K562 (cell line): ENCODE measurements around the gene ANKS3. TPM values are rescaled to one million over a fixed set of nuclear protein-coding genes. Genes with fewer than 3 reads are reported as not detected.
A peak's percentile ranks its signal among the peaks of the same experiment; 100 is the strongest.

Experiments used
- ATAC-seq: fragments of 200-7000 bp; cut with Tn5 transposase; 3 replicates; pipeline ENCODE4 v1.9.1; 2020; ENCODE audit warnings: moderate library complexity
- BruUV-seq: library from RNA; stranded (reverse); fragments of 400-500 nt; replicated peaks from 2 replicates; lab custom pipeline; 2021; lab: Mats Ljungman, UMichigan
- CTCF ChIA-PET: fragments of 300-600 bp; formaldehyde crosslinking; extraction: SDS; loops from one replicate; lab custom pipeline; 2021; ENCODE audit warnings: low intra/inter-chr PET ratio; lab: Yijun Ruan, JAX
- POLR2A ChIA-PET: fragments of 300-600, 350-650 bp; sonication (Branson Sonifier 250); formaldehyde crosslinking; extraction: SDS; loops from one replicate; lab custom pipeline; 2021; ENCODE audit warnings: antibody characterized with exemption, inconsistent platforms; lab: Yijun Ruan, JAX
- DNase-seq, 4 experiments: peaks; one replicate each; pipeline versions ENCODE4 v3.0.0 to v3.0.0-alpha.2; 2011 to 2018; ENCODE audit warnings: low spot score in 3 of 4, mixed read lengths in 3 of 4; ENCODE audit errors: extremely low read depth in 1 of 4
- FAIRE-seq: peaks from 2 replicates; lab custom pipeline; 2011; peaks lifted over from hg19 to GRCh38; lab: Jason Lieb, UNC
- H2AFZ ChIP-seq: 2 replicates; pipeline ENCODE4 v1.6.0; 2011; ENCODE audit warnings: low read depth, low read length, control low read depth, inconsistent platforms
- H3K27ac ChIP-seq: fragments of 200-600 bp; 3 replicates; pipeline ENCODE4 v1.8.0; 2011; ENCODE audit warnings: low read depth, mild to moderate bottlenecking, control low read depth, inconsistent platforms, low read length, moderate library complexity, mixed read lengths; ENCODE audit errors: extremely low read depth
- H3K27me3 ChIP-seq, 2 experiments: fragments of 300-600 bp in 1 of 2; 2 replicates in 1 of 2; 3 replicates in 1 of 2; pipeline versions ENCODE4 v1.6.0 to v1.8.0; 2011; ENCODE audit warnings: inconsistent platforms in 2 of 2, low read length in 2 of 2, mild to moderate bottlenecking in 1 of 2, mixed read lengths in 1 of 2, moderate library complexity in 1 of 2; ENCODE audit not compliant: control insufficient read depth in 2 of 2, insufficient read depth in 2 of 2
- H3K36me3 ChIP-seq: fragments of 300-600 bp; 3 replicates; pipeline ENCODE4 v1.8.0; 2011; ENCODE audit warnings: mild to moderate bottlenecking, low read length, inconsistent platforms; ENCODE audit not compliant: control insufficient read depth, insufficient read depth
- H3K4me1 ChIP-seq, 2 experiments: fragments of 200-600 bp in 1 of 2; replicated peaks in 1 of 2; 2 replicates in 1 of 2; 3 replicates in 1 of 2; pipeline versions ENCODE4 v1.5.1 to v1.8.0; 2011; ENCODE audit warnings: inconsistent platforms in 2 of 2, low read length in 2 of 2, mild to moderate bottlenecking in 1 of 2, mixed read lengths in 1 of 2, moderate library complexity in 1 of 2; ENCODE audit not compliant: control insufficient read depth in 2 of 2, insufficient read depth in 2 of 2
- H3K4me2 ChIP-seq: 2 replicates; pipeline ENCODE4 v1.6.1; 2011; ENCODE audit warnings: low read length, control low read depth, inconsistent platforms, mixed read lengths; ENCODE audit not compliant: insufficient read depth
- H3K4me3 ChIP-seq: fragments of 200-600 bp; sonication (generic), shearing (Covaris generic); 2 replicates; pipeline ENCODE4 v1.5.1; 2016; ENCODE audit warnings: control low read depth, inconsistent platforms
- H3K79me2 ChIP-seq: fragments of 200-600 bp; 3 replicates; pipeline ENCODE4 v1.8.0; 2011; ENCODE audit warnings: low read length, inconsistent platforms; ENCODE audit not compliant: control insufficient read depth, insufficient read depth
- H3K9ac ChIP-seq, 2 experiments: 2 replicates each; pipeline versions ENCODE4 v1.6.0 to v1.6.1; 2011; ENCODE audit warnings: low read depth in 2 of 2, low read length in 2 of 2, control low read depth in 1 of 2, inconsistent platforms in 1 of 2, mild to moderate bottlenecking in 1 of 2, mixed read lengths in 1 of 2; ENCODE audit not compliant: insufficient read depth in 1 of 2
- H3K9me1 ChIP-seq: one replicate; pipeline ENCODE4 v1.6.0; 2011; ENCODE audit warnings: inconsistent platforms, mild to moderate bottlenecking, low read length, moderate library complexity; ENCODE audit not compliant: control insufficient read depth, insufficient read depth
- H3K9me3 ChIP-seq: replicated peaks from 2 replicates; pipeline ENCODE4 v1.5.1; 2011; ENCODE audit warnings: low read depth, low read length, inconsistent platforms; ENCODE audit not compliant: control insufficient read depth, insufficient read depth
- H4K20me1 ChIP-seq: replicated peaks from 2 replicates; pipeline ENCODE4 v1.6.1; 2011; ENCODE audit warnings: low read length, inconsistent platforms, mixed read lengths; ENCODE audit not compliant: control insufficient read depth, insufficient read depth
- HNRNPLL ChIP-seq: fragments of 200-400 bp; formaldehyde crosslinking; IDR thresholded peaks from 2 replicates; pipeline ENCODE4 v1.6.1; 2017; ENCODE audit warnings: low read length, low read depth, mild to moderate bottlenecking; ENCODE audit not compliant: poor library complexity, severe bottlenecking
- POLR2G ChIP-seq: fragments of 200-400 bp; formaldehyde crosslinking; IDR thresholded peaks from 2 replicates; pipeline ENCODE4 v1.6.1; 2017; ENCODE audit warnings: low read depth, mild to moderate bottlenecking, antibody characterized with exemption, low read length, moderate library complexity
- POLR3A ChIP-seq: IDR thresholded peaks from 2 replicates; pipeline ENCODE4 v1.6.1; 2011; ENCODE audit warnings: borderline replicate concordance, mild to moderate bottlenecking, moderate library complexity; ENCODE audit not compliant: insufficient read length, insufficient read depth; ENCODE audit errors: extremely low read depth
- WGBS: fragments of 100-300 bp; shearing (Covaris generic); methylation state at CpG from one replicate; pipeline ENCODE4 v1.1.6; 2016; ENCODE audit warnings: low coverage, mixed read lengths; ENCODE audit not compliant: insufficient coverage; ENCODE audit errors: missing lambda C conversion rate; 5-methylcytosine and 5-hydroxymethylcytosine counted together
- in situ Hi-C: fragments of 300-500 bp; cut with MboI; formaldehyde crosslinking; loops from 4 replicates; pipeline ENCODE4 v1.15.0; 2018; ENCODE audit warnings: inconsistent platforms, mixed read lengths
- intact Hi-C: fragments of 100-400 bp; cut with micrococcal nuclease; formaldehyde crosslinking; loops from 2 replicates; pipeline ENCODE4 v1.14.2; 2022
- polyA plus RNA-seq, 8 experiments: library from polyadenylated mRNA; depleted of rRNA in 4 of 8; stranded (reverse) in 5 of 8; unstranded in 3 of 8; fragments of >200 nt; fragmentation: Nextera tagmentation in 2 of 8; fragmentation: Illumina TruSeq in 1 of 8; extraction: Ambion mirVana in 2 of 8; extraction: Trizol in 1 of 8; gene quantifications; 2 replicates each; pipeline versions ENCODE4 v1.2.1 to v1.2.3, GENCODE V29; 2011 to 2014; ENCODE audit warnings: inconsistent platforms in 1 of 8, missing spikeins in 1 of 8
- total RNA-seq, 7 experiments: library from RNA; depleted of rRNA in 6 of 7; stranded (reverse); fragments of >200 nt in 6 of 7; fragmentation: Illumina TruSeq in 2 of 7; extraction: Trizol in 2 of 7; gene quantifications; 2 replicates each; pipeline versions ENCODE4 v1.2.1 to v1.2.3, GENCODE V29; 2011 to 2021; ENCODE audit warnings: low replicate concordance in 1 of 7
- TF ChIP-seq, protein P1 (sequence below): fragments of 250-450 bp; sonication (Bioruptor Pico); IDR thresholded peaks from 2 replicates; pipeline ENCODE4 v1.4.0; 2020

Gene ANKS3
- total and polyA plus RNA-seq, 9 of the 15 experiments (the other 6 are each of a cell fraction or from before 2014, with no cell fraction given), result 0.43 to 25.7 (median 14.8) TPM

DNA sequence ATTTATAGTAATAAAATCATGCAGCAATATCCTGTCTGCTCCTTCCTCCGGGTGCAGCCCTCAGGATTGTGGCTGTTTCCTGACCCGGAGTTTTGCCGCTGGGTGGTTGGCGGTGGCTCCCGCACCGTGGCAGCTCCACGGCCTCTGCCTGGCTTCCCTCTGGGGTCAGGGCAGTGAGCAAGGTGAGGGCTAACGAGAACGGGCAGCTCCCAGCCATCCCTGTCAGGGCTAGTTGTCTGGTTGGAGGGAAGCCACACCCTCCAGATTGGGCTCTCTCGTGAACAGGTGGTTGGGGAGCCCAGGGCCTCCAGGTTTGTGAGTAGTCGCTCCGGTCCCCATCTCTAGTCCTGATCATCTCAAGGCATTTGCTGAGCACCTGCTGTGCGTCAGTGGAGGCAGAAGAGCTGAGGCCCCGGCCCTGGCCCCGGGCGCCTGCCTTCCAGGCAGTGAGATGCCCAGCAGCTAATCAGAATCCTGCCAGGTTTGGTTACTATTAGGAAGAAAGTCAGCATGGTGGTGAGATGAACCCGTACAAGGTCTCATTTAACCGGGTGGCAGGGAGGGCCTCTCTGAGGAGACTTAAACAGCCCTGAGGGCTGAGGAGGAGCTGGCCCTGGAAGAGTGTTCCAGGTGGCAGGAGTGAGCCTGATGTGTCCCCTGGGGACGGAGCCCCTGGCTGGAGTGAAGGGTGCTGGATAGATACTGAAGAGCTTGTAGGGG lies 43.0 kb downstream of the ANKS3 start:
- H3K9ac ChIP-seq, result peak overlapping the region in 1 of 2 experiments; percentile 58; a peak in 2 of 4 replicates
- ATAC-seq, result no peak
- no peak for FAIRE-seq
- no peak overlapping the region for H3K4me3 ChIP-seq
- intact Hi-C loops (no loop called here), in situ Hi-C loops (no loop called here)
- ChIA-PET CTCF (no interaction called here), POLR2A (no interaction called here)
- peaks cover 0 to 64% of the 10 kb centered on the region in 2 experiments; a peak in 3 of 5 replicates for H3K4me1 ChIP-seq
- H4K20me1 ChIP-seq, result peaks cover 6% of the 10 kb centered on the region; the same call in 1 of the 2 replicates
- H3K9me1 ChIP-seq, result peaks cover 3% of the 10 kb centered on the region
- H3K79me2 ChIP-seq, result peaks cover 12% of the 10 kb centered on the region
- no peaks in the 10 kb centered on the region for H3K9me3 ChIP-seq
- H3K36me3 ChIP-seq, result peaks cover 29% of the 10 kb centered on the region; the same call in 2 of the 3 replicates
- no peak overlapping the region for H2AFZ ChIP-seq
- no peak for DNase-seq
- no TSS peak for BruUV-seq
- H3K4me2 ChIP-seq, result no peak overlapping the region
- 68% methylated on average over 19 of the region's 19 CpGs for WGBS
- H3K27ac ChIP-seq, result no peak overlapping the region
- TF ChIP-seq POLR2G (0 out of 2 replicates have a peak, but pooled peaks have one; percentile 10), POLR3A (no peak), HNRNPLL (peak; percentile 25)
- TF ChIP-seq, protein P1, sequence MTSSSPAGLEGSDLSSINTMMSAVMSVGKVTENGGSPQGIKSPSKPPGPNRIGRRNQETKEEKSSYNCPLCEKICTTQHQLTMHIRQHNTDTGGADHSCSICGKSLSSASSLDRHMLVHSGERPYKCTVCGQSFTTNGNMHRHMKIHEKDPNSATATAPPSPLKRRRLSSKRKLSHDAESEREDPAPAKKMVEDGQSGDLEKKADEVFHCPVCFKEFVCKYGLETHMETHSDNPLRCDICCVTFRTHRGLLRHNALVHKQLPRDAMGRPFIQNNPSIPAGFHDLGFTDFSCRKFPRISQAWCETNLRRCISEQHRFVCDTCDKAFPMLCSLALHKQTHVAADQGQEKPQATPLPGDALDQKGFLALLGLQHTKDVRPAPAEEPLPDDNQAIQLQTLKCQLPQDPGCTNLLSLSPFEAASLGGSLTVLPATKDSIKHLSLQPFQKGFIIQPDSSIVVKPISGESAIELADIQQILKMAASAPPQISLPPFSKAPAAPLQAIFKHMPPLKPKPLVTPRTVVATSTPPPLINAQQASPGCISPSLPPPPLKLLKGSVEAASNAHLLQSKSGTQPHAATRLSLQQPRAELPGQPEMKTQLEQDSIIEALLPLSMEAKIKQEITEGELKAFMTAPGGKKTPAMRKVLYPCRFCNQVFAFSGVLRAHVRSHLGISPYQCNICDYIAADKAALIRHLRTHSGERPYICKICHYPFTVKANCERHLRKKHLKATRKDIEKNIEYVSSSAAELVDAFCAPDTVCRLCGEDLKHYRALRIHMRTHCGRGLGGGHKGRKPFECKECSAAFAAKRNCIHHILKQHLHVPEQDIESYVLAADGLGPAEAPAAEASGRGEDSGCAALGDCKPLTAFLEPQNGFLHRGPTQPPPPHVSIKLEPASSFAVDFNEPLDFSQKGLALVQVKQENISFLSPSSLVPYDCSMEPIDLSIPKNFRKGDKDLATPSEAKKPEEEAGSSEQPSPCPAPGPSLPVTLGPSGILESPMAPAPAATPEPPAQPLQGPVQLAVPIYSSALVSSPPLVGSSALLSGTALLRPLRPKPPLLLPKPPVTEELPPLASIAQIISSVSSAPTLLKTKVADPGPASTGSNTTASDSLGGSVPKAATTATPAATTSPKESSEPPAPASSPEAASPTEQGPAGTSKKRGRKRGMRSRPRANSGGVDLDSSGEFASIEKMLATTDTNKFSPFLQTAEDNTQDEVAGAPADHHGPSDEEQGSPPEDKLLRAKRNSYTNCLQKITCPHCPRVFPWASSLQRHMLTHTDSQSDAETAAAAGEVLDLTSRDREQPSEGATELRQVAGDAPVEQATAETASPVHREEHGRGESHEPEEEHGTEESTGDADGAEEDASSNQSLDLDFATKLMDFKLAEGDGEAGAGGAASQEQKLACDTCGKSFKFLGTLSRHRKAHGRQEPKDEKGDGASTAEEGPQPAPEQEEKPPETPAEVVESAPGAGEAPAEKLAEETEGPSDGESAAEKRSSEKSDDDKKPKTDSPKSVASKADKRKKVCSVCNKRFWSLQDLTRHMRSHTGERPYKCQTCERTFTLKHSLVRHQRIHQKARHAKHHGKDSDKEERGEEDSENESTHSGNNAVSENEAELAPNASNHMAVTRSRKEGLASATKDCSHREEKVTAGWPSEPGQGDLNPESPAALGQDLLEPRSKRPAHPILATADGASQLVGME (CRISPR knock-in tag), result no peak
- H3K27me3 ChIP-seq, result no peaks in the 10 kb centered on the region
